Measurements from ENCODE around the gene CHD5. TPM values are rescaled to one million over a fixed set of nuclear protein-coding genes. Genes with fewer than 3 reads are reported as not detected.

Gene CHD5
- polyA plus RNA-seq, 3 donors, result 0.07 TPM; not detected in 2

GRCh38 chr1:6113745-6114144 lies 66.4 kb downstream of the CHD5 start:
- H3K79me2 ChIP-seq (ENCODE audit: insufficient read depth, low read length), result no peaks in the 10 kb centered on the region
- no peaks in the 10 kb centered on the region for H4K20me1 ChIP-seq (ENCODE audit: insufficient read depth, low read length)
- no peak overlapping the region for H3K27ac ChIP-seq (ENCODE audit: low read depth in 1 of 2, low read length in 2 of 2)
- TF ChIP-seq, protein P1, sequence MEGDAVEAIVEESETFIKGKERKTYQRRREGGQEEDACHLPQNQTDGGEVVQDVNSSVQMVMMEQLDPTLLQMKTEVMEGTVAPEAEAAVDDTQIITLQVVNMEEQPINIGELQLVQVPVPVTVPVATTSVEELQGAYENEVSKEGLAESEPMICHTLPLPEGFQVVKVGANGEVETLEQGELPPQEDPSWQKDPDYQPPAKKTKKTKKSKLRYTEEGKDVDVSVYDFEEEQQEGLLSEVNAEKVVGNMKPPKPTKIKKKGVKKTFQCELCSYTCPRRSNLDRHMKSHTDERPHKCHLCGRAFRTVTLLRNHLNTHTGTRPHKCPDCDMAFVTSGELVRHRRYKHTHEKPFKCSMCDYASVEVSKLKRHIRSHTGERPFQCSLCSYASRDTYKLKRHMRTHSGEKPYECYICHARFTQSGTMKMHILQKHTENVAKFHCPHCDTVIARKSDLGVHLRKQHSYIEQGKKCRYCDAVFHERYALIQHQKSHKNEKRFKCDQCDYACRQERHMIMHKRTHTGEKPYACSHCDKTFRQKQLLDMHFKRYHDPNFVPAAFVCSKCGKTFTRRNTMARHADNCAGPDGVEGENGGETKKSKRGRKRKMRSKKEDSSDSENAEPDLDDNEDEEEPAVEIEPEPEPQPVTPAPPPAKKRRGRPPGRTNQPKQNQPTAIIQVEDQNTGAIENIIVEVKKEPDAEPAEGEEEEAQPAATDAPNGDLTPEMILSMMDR (IDR thresholded peaks at IDR 0.05), result no peak
- no peak overlapping the region for H3K4me2 ChIP-seq (replicated peaks; ENCODE audit: extremely low read depth, low read length, poor library complexity, severe bottlenecking)
- Mint-ChIP-seq H3K9me3 (peaks cover 0 to 10% (median 7%) of the 10 kb centered on the region in 7 donors), H3K27me3 (ENCODE audit: low read depth in 3 of 3) (peaks cover 10 to 15% (median 11%) of the 10 kb centered on the region in 3 donors), H3K4me1 (peaks cover 2% of the 10 kb centered on the region), H3K4me3 (no peak overlapping the region), H3K27ac (no peak overlapping the region), H3K36me3 (no peaks in the 10 kb centered on the region)
- intact Hi-C loops (cut with micrococcal nuclease), result no loop called here
- H3K9me3 ChIP-seq (replicated peaks in 1 of 2; ENCODE audit: control insufficient read depth in 1 of 2, insufficient read depth in 1 of 2, low read length in 2 of 2), result no peaks in the 10 kb centered on the region
- H3K36me3 ChIP-seq (replicated peaks in 1 of 2; ENCODE audit: control insufficient read depth in 1 of 2, insufficient read depth in 2 of 2, low read length in 2 of 2), result no peaks in the 10 kb centered on the region
- no peak overlapping the region for H3K9ac ChIP-seq (ENCODE audit: insufficient read depth, low read length, poor library complexity, severe bottlenecking)
- no peak for DNase-seq
- no peak overlapping the region for H2AFZ ChIP-seq (ENCODE audit: insufficient read depth, low read depth, low read length, poor library complexity, severe bottlenecking)
- WGBS (ENCODE audit: insufficient coverage), result 96% methylated on average over 10 of the region's 14 CpGs
- H3K4me1 ChIP-seq (ENCODE audit: control insufficient read depth in 1 of 2, insufficient read depth in 2 of 2, low read length in 2 of 2), result no peaks in the 10 kb centered on the region
- no peaks in the 10 kb centered on the region for H3K27me3 ChIP-seq (ENCODE audit: control insufficient read depth in 2 of 2, insufficient read depth in 2 of 2, low read length in 2 of 2)
- H3K4me3 ChIP-seq (replicated peaks in 1 of 3; ENCODE audit: low read depth in 2 of 3, low read length in 3 of 3), result no peak overlapping the region

DNA sequence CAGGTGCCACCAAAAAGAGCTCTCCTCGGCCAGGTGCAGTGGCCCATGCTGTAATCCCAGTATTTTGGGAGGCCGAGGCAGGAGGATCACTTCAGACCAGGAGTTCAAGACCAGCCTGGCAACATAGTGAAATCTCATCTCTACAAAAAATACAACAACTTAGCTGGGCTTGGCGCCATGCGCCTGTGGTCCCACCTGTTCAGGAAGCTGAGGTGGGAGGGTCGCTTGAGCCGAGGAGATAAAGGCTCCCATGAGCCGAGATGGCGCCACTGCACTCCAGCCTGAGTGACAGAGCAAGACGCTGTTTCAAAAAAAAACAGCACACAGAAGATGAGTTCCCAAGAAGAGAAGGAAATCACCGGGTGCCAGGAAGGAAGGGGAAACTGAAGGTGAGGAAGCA lies 67.0 kb downstream of the CHD5 start:
- no peak overlapping the region for H3K27ac Mint-ChIP-seq
- H3K4me1 Mint-ChIP-seq, result peaks cover 2% of the 10 kb centered on the region
- Histone ChIP-seq H3K9ac (ENCODE audit: insufficient read depth, low read length, poor library complexity, severe bottlenecking) (no peak overlapping the region), H3K79me2 (ENCODE audit: insufficient read depth, low read length) (no peaks in the 10 kb centered on the region), H3K27me3 (ENCODE audit: control insufficient read depth in 2 of 2, insufficient read depth in 2 of 2, low read length in 2 of 2) (no peaks in the 10 kb centered on the region), H3K27ac (ENCODE audit: low read depth in 1 of 2, low read length in 2 of 2) (no peak overlapping the region), H3K4me2 (replicated peaks; ENCODE audit: extremely low read depth, low read length, poor library complexity, severe bottlenecking) (no peak overlapping the region), H4K20me1 (ENCODE audit: insufficient read depth, low read length) (no peaks in the 10 kb centered on the region), H3K36me3 (replicated peaks in 1 of 2; ENCODE audit: control insufficient read depth in 1 of 2, insufficient read depth in 2 of 2, low read length in 2 of 2) (no peaks in the 10 kb centered on the region), H3K4me1 (ENCODE audit: control insufficient read depth in 1 of 2, insufficient read depth in 2 of 2, low read length in 2 of 2) (no peaks in the 10 kb centered on the region), H3K4me3 (replicated peaks in 1 of 3; ENCODE audit: low read depth in 2 of 3, low read length in 3 of 3) (no peak overlapping the region), H3K9me3 (replicated peaks in 1 of 2; ENCODE audit: control insufficient read depth in 1 of 2, insufficient read depth in 1 of 2, low read length in 2 of 2) (no peaks in the 10 kb centered on the region), H2AFZ (ENCODE audit: insufficient read depth, low read depth, low read length, poor library complexity, severe bottlenecking) (no peak overlapping the region)
- TF ChIP-seq, protein P1 (IDR thresholded peaks at IDR 0.05), result no peak
- intact Hi-C loops (cut with micrococcal nuclease), result no loop called here
- no peak overlapping the region for H3K4me3 Mint-ChIP-seq
- H3K36me3 Mint-ChIP-seq, result no peaks in the 10 kb centered on the region
- no peak for DNase-seq
- WGBS (ENCODE audit: insufficient coverage), result 31% methylated on average over 8 of the region's 10 CpGs
- H3K9me3 Mint-ChIP-seq, result peaks cover 0 to 10% (median 7%) of the 10 kb centered on the region in 7 donors
- peaks cover 10 to 18% (median 11%) of the 10 kb centered on the region in 3 donors for H3K27me3 Mint-ChIP-seq (ENCODE audit: low read depth in 3 of 3)

Data from CD14-positive monocyte (primary cell).